Sigmoid colon (tissue), 7 donors: ENCODE measurements around the gene DCAF12. TPM values are rescaled to one million over a fixed set of nuclear protein-coding genes. Genes with fewer than 3 reads are reported as not detected.

ENCODE experiments used
- DNase-seq: peaks from one replicate; pipeline ENCODE4 v3.0.0-alpha.2; 2019
- H3K27ac ChIP-seq, 4 donors: fragments of 200-600 bp; sonication (generic); one replicate each; pipeline ENCODE4 v1.5.1; 2016 to 2019; ENCODE audit warnings: mild to moderate bottlenecking in 1 of 4
- H3K27me3 ChIP-seq, 3 donors: fragments of 200-600 bp; sonication (generic); one replicate each; pipeline ENCODE4 v1.5.1; 2019; ENCODE audit warnings: mild to moderate bottlenecking in 1 of 3
- H3K36me3 ChIP-seq, 4 donors: fragments of 200-600 bp; sonication (generic); one replicate each; pipeline ENCODE4 v1.5.1; 2016 to 2019
- H3K4me1 ChIP-seq, 4 donors: fragments of 200-600 bp; sonication (generic); one replicate each; pipeline ENCODE4 v1.5.1; 2017 to 2019
- H3K4me3 ChIP-seq, 4 donors: fragments of 200-600 bp; sonication (generic); one replicate each; pipeline ENCODE4 v1.5.1; 2017 to 2019; ENCODE audit warnings: mild to moderate bottlenecking in 2 of 4, moderate library complexity in 1 of 4
- H3K9me3 ChIP-seq, 4 donors: fragments of 200-600 bp in 3 of 4; sonication (generic) in 3 of 4; one replicate each; pipeline versions ENCODE4 v1.5.1 to v1.6.1; 2013 to 2019
- EP300 ChIP-seq, 4 donors: sonication (generic); formaldehyde crosslinking; IDR thresholded peaks; one replicate each; pipeline ENCODE4 v1.6.1; 2017; ENCODE audit warnings: antibody characterized with exemption in 4 of 4
- POLR2A ChIP-seq, 2 donors: fragments of 450-650 bp; IDR thresholded peaks; one replicate each; pipeline ENCODE4 v1.6.1; 2016; ENCODE audit warnings: antibody characterized with exemption in 2 of 2, mild to moderate bottlenecking in 2 of 2, moderate library complexity in 2 of 2
- POLR2AphosphoS5 ChIP-seq, 4 donors: sonication (generic); formaldehyde crosslinking; IDR thresholded peaks; one replicate each; pipeline ENCODE4 v1.6.1; 2017; ENCODE audit warnings: antibody characterized with exemption in 4 of 4
- WGBS, 2 donors: extraction: QIAGEN DNeasy Blood & Tissue Kit; methylation state at CpG; one replicate each; pipeline ENCODE4 v1.1.7; 2013; 5-methylcytosine and 5-hydroxymethylcytosine counted together
- intact Hi-C: fragments of 100-400 bp; cut with DNase I; formaldehyde crosslinking; loops from one replicate; pipeline ENCODE4 v1.15.1; 2023
- polyA plus RNA-seq, 3 donors: library from polyadenylated mRNA; stranded (reverse); fragments of 200-250 nt; gene quantifications; one replicate each; pipeline ENCODE4 v1.2.3, GENCODE V29; 2013
- total RNA-seq, 4 donors: library from RNA; depleted of rRNA; stranded (reverse); fragments of >200 nt; gene quantifications; one replicate each; pipeline ENCODE4 v1.1.0, GENCODE V29; 2016
- TF ChIP-seq, protein P1 (sequence below), 4 experiments: fragments of 450-650 bp in 3 of 4; fragments of 200-600 bp in 1 of 4; IDR thresholded peaks; one replicate each; pipeline ENCODE4 v1.5.1; 2016 to 2019; ENCODE audit warnings: antibody characterized with exemption in 4 of 4, mild to moderate bottlenecking in 3 of 4, moderate library complexity in 2 of 4
- donor health status: healthy with polysubstance abuse.
- donor health status: Bipolar disorder and iron deficiency.
- donor health status: healthy.

DCAF12 gene
- total and polyA plus RNA-seq, 7 donors, result 14.3 to 33.8 (median 21.8) TPM

DNA sequence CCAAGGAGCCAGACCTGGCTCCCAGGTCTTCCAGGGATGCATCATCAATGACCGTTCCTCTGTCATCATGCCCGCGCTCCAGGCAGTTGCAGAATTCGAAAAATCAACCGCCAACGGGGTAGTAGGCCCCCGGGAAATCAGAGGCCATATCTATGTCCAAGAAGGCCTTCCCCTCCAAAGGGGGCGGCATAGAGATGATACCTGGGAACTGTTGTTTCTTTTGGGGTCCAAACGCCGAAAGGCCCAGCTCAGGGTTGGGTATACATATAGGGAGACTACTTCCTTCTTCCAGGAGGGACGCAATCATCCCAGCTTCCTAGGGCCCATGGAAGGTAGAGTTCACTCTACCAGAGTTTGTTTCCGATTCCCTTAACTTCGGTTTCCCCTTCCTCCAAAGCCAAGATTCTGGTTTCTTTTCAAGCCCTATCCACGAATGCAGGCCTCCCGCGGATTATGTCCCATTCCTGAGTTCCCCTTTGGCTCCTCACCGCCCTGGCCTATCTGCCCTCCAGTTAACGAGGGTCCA, 754 bp downstream of the DCAF12 start:
- H3K36me3 ChIP-seq, result peaks cover 0 to 27% (median 0%) of the 10 kb centered on the region in 4 donors
- H3K27me3 ChIP-seq, result no peaks in the 10 kb centered on the region
- no peaks in the 10 kb centered on the region for H3K9me3 ChIP-seq
- no peak for DNase-seq
- WGBS, 2 donors, result 1 to 2% methylated on average over 18 of the region's 18 CpGs
- peak overlapping the region; percentile 59 to 88 (median 80) for H3K4me3 ChIP-seq
- peak overlapping the region; percentile 81 to 91 (median 89) for H3K27ac ChIP-seq
- intact Hi-C loops, result loop anchor here (1.0 to 5.0 kb wide), 5 partner anchors 53 to 255 kb away; partner anchors contain the start of genes KIF24, NUDT2, UBAP1 and UBAP2
- H3K4me1 ChIP-seq, result peaks cover 0 to 49% (median 40%) of the 10 kb centered on the region in 4 donors
- TF ChIP-seq, protein P1, sequence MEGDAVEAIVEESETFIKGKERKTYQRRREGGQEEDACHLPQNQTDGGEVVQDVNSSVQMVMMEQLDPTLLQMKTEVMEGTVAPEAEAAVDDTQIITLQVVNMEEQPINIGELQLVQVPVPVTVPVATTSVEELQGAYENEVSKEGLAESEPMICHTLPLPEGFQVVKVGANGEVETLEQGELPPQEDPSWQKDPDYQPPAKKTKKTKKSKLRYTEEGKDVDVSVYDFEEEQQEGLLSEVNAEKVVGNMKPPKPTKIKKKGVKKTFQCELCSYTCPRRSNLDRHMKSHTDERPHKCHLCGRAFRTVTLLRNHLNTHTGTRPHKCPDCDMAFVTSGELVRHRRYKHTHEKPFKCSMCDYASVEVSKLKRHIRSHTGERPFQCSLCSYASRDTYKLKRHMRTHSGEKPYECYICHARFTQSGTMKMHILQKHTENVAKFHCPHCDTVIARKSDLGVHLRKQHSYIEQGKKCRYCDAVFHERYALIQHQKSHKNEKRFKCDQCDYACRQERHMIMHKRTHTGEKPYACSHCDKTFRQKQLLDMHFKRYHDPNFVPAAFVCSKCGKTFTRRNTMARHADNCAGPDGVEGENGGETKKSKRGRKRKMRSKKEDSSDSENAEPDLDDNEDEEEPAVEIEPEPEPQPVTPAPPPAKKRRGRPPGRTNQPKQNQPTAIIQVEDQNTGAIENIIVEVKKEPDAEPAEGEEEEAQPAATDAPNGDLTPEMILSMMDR (IDR thresholded peaks at IDR 0.05), result no peak
- TF ChIP-seq POLR2AphosphoS5 (IDR thresholded peaks at IDR 0.05) (no peak), EP300 (IDR thresholded peaks at IDR 0.05) (no peak), POLR2A (IDR thresholded peaks at IDR 0.05) (no peak)

DNA sequence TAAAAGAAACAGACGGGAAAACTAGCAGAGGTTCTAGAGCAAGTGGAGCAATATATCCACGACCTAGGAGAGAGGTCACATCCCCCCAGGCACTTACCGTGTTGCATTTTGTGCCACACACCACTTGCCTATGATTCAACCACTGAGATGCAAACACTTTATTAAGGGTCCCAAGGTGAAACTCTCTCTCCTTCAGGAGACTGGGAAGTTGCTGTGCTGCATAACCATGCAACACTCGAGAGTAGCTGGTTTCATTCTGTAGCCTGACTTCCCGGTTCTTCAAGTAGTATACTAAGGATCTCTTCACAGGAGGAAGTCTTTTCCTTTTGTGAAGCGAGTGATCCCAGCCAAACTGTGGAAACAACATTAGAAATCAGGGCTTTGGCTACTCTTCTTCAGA, 1.6 kb downstream of the DCAF12 start:
- DNase-seq, result no peak
- H3K36me3 ChIP-seq, result peaks cover 0 to 30% (median 0%) of the 10 kb centered on the region in 4 donors
- H3K4me1 ChIP-seq, result peaks cover 0 to 49% (median 40%) of the 10 kb centered on the region in 4 donors
- WGBS, 2 donors, result 14 to 24% methylated on average over 6 of the region's 6 CpGs
- no peaks in the 10 kb centered on the region for H3K9me3 ChIP-seq
- no peaks in the 10 kb centered on the region for H3K27me3 ChIP-seq
- peak overlapping the region in 1 of 4 donors; percentile 91 for H3K27ac ChIP-seq
- peak overlapping the region in 3 of 4 donors; percentile 59 to 81 (median 80) for H3K4me3 ChIP-seq
- TF ChIP-seq, protein P1 (IDR thresholded peaks at IDR 0.05), result no peak
- no peak for TF ChIP-seq EP300 (IDR thresholded peaks at IDR 0.05)
- no peak for TF ChIP-seq POLR2AphosphoS5 (IDR thresholded peaks at IDR 0.05)
- intact Hi-C loops, result loop anchor here (5.0 kb wide), 1 partner anchor 202 kb away; the partner anchor contains the start of genes KIF24 and NUDT2

- DNase-seq, result peak; percentile 24
- Histone ChIP-seq H3K27me3 (no peaks in the 10 kb centered on the region), H3K4me1 (peaks cover 0 to 49% (median 40%) of the 10 kb centered on the region in 4 donors), H3K36me3 (peaks cover 0 to 36% (median 0%) of the 10 kb centered on the region in 4 donors), H3K27ac (no peak overlapping the region), H3K4me3 (no peak overlapping the region), H3K9me3 (no peaks in the 10 kb centered on the region)
- WGBS, 2 donors, result 28 to 44% methylated on average over 4 of the region's 4 CpGs
- no peak for TF ChIP-seq POLR2A (IDR thresholded peaks at IDR 0.05)
- TF ChIP-seq, protein P1 (IDR thresholded peaks at IDR 0.05), result no peak
- no peak for TF ChIP-seq POLR2AphosphoS5 (IDR thresholded peaks at IDR 0.05)
- no peak for TF ChIP-seq EP300 (IDR thresholded peaks at IDR 0.05)
- intact Hi-C loops, result no loop called here
These were observed 2.4 kb downstream of the DCAF12 start for GRCh38 chr9:34124099-34124498.

DNA sequence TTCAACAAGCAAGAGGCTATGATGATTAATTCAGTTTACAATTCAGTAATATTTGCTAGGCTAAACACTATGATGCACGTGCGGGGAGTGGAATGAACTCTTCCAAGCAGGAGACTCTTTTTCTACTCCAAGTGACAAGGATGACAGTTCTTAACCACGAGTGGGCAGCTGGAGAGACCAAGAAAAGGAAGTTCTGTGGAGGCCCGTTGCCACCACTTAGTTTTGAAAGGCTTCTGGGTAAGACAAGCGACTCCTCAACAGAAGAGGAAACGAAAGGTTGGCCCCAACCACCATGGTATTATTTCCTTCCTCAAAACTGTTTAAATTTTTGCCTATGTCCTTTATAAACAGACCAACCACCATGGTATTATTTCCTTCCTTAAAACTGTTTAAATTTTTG, 2.8 kb downstream of the DCAF12 start:
- 31 to 61% methylated on average over 6 of the region's 6 CpGs for WGBS, 2 donors
- Histone ChIP-seq H3K27me3 (no peaks in the 10 kb centered on the region), H3K27ac (no peak overlapping the region), H3K36me3 (peaks cover 0 to 40% (median 0%) of the 10 kb centered on the region in 4 donors), H3K4me1 (peaks cover 0 to 49% (median 40%) of the 10 kb centered on the region in 4 donors), H3K4me3 (no peak overlapping the region), H3K9me3 (no peaks in the 10 kb centered on the region)
- intact Hi-C loops, result no loop called here
- peak; percentile 70 for DNase-seq
- no peak for TF ChIP-seq EP300 (IDR thresholded peaks at IDR 0.05)
- TF ChIP-seq, protein P1 (IDR thresholded peaks at IDR 0.05), result no peak
- TF ChIP-seq POLR2AphosphoS5 (IDR thresholded peaks at IDR 0.05), result no peak
- no peak for TF ChIP-seq POLR2A (IDR thresholded peaks at IDR 0.05)
